Activated CD4-positive, alpha-beta T cell treated with anti-CD3 and anti-CD28 coated beads, Interleukin-2, amount 50 U/mL, for 4 hours (primary cell): ENCODE results near the gene WDFY2.

Experiments used
- DNase-seq, 2 experiments: peaks; one replicate each; pipeline ENCODE4 v3.0.0-alpha.2; 2020

WDFY2 gene

DNA sequence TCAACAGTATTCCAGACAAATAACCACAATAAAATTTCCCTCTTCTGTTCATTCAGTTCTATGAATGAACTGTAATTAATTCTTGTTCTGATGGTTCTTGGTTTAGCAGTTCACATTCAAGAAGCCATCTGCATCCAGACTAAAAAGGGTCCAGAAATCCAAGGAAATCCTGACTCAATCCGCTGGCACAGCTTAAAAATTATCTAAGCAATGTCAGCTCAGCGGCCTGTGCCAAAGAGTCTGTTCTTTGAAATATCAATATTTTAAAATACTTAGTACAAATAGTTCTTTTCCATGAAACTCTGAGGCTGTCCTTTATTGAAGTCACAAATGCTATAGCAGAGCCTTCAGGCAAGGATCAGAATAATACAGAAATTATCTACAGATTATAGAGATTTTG is 162.5 kb downstream of the WDFY2 start:
- no peak for DNase-seq

DNA sequence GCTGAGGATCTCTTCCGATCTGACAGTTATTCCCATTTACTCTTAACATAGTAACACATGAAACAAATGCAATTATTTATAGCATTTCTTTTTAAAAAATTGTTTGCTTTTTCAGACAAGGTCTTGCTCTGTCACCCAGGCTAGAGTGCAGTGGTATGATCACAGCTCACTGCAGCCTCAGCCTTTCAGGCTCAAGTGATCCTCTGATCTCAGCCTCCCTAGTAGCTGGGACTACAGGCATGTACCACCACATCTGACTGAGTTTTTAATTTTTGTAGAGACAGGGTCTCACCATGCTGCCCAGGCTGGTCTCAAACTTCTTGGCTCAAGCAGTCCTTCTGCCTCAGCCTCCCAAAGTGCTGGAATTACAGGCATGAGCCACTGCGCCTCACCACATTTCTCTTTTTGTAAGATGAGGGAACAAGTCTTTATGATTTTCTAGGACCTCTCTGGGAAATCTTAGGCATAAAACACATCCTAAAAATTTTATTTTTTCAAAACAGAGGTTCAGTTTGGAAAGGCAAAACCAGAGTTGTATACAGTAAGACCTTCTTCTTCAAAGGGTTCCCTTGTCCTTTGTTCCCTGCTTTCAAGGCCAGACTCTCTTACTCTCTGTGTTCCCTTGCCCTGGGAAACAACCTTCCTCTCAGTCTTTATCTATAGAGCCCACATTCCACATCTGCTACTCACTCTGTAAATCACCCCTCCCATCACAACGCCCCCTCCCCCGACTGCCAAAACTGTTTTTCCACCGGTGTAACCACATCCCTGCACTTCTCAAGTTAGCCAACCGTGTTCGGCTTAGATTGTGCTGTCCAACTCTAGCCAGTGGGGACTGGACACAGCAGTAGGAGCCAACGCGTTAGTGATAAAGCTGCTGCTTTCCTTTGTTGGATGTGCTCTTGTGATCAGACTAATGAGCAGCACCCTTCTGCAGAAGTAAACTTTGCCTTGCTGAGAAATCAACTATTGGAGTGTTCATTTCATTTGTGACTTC is 163.5 kb downstream of the WDFY2 start:
- DNase-seq, result no peak

- no peak for DNase-seq
These were observed 172.4 kb downstream of the WDFY2 start for GRCh38 chr13:51756651-51757050.

- DNase-seq, result no peak
These were observed 174.4 kb downstream of the WDFY2 start for GRCh38 chr13:51758691-51759090.

DNA sequence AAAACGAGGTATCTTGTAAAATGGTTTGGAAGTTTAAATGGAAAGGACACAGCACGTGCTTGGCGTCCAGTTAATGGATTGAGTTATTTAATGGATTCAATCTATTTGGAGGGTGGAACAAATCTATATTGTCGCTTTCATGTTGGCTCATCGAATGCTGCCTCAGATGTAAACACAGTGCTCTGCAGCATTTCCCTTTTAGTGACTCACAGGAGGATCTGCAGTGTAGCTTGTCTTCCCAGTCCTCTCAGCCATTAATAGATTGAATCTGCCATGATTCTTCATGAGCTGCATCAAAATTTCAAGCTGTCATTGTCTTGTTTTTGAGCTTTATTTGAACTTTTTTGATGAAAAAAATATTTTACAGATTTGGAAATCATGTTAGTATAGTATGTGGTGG is 175.0 kb downstream of the WDFY2 start:
- DNase-seq, result no peak

DNA sequence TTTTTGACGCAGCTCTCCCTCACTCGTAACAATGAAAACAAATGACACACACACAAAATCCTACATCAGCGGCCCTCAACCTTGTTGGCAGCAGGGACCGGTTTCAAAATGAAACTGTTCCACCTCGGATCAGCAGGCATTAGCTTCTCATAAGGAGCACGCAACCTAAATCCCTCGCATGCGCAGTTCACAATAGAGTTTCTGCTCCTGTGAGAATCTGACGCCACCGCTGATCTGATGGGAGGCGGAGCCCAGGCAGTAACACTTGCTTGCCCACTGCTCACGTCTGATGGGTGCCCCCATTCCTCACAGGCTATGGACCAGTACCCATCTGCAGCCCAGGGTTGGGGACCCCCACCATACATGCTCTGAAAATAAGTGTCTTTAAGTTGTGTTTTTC is 176.3 kb downstream of the WDFY2 start:
- no peak for DNase-seq

- no peak for DNase-seq
These were observed 177.5 kb downstream of the WDFY2 start for GRCh38 chr13:51761643-51762350.

DNA sequence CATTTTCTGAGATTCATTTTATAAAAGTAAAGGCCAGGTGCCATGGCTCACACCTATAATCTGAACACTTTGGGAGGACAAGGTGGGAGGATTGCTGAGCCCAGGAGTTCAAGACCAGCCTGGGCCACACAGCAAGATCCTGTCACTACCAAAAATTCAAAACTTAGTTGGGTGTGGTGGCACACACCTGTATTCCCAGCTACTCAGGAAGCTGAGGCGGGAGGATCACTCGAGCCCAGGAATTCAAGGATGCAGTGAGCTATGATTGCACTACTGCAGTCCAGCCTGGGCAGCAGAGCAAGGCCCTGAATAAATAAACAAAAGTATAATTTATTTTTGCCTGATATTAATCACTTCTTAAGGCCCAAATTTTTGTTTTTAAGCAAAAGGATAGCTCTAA is 179.2 kb downstream of the WDFY2 start:
- DNase-seq, result no peak

GRCh38 chr13:51764184-51765141 is 180.2 kb downstream of the WDFY2 start:
- peak; percentile 55 to 67 for DNase-seq

- DNase-seq, result no peak
These were observed 180.9 kb downstream of the WDFY2 start for GRCh38 chr13:51765142-51765515.

DNA sequence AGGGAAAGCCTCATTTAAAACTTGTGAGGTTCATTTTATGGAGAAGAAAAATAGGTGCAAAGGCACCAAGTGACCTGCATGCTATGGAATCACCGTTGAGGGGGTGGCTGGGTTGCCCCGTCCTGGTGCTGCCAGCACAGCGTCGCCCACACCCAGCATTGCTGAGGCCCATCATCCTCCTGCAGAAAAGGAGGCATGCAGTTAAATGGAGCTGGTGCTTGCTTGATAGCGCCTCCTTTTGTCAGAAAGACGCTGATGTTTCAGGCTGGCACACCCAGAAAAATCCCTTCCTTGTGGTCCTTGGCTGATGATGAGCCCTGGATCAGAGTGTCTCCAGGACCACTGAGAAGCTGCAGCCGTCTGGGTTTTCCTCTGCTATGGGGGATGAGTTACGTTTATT is 182.8 kb downstream of the WDFY2 start:
- DNase-seq, result no peak

- DNase-seq, result no peak
These were observed 184.2 kb downstream of the WDFY2 start for GRCh38 chr13:51768378-51768921.

DNA sequence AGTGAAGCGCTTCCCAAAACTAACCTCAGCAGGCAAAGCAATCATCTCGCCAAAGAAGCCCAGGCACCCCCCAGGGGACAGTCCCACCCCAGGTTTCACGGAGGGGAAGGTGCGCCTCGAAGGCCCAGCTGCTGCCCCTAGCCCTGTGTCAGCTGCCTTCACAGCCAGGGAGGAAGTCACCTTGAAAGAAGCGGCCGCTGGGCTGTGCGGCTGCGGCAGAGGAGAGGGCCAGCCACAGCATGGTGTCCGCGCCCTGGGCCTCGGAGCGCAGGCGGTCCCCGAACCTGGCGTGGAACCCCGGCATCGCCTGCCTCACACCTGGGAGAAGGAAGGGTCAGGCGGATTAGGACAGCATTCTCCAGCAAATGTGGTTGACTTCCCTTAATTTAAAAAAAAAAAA is 184.7 kb downstream of the WDFY2 start:
- no peak for DNase-seq

DNA sequence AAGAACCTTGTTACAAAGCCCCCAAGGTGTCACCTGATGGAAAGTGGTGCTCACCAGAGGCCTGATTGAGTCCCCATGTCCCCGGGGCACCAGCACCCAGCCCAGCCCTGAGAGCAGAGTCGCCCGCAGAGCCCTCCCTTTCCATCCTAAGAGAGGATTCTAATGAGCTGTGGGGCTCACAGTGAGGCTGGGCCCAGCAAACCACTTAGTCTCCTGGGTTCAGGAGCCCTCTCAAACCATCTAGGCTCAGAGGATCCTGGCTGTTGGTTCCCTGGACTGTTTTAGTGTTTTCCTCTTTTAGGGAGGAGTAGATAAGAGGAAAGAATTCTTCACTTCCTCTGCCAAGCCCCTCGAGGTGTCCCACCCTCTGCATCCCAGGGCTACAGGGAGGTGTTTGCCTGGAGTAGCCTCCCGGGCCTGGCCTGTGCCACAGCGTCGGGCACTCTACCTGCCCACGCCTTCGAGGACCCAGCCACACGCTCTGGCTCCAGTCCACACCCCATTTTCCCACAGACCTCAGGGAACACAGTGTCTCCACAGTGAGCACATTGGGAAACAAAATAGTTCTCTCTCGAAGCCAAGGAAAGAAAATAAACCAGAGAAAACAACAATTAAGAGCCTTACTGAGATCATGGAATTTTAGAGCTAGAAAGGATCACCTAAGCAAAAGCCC is 185.3 kb downstream of the WDFY2 start:
- no peak for DNase-seq

DNA sequence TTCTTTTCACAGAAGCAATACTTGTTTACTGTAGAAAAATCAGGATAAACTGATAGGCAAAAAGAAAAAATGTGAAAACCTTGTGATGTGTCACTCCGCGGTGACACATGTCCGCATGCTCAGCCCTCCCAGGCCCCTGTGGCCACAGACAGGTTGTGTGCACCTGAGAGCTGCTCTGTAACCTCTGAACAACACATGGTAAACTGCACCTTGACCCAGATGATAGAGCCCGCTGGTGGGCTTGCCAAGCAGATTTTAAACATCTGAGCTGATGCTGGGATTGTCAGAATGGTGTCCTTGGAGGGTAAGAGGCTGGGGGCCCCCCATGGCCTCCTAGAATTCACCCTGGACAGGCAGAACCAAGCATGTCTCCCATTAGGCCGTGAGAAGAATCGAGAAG is 185.9 kb downstream of the WDFY2 start:
- DNase-seq, result no peak

GRCh38 chr13:51770681-51771417 is 186.6 kb downstream of the WDFY2 start:
- no peak for DNase-seq

- no peak for DNase-seq
These were observed 187.3 kb downstream of the WDFY2 start for GRCh38 chr13:51771418-51772104.

- no peak for DNase-seq
These were observed 187.8 kb downstream of the WDFY2 start for GRCh38 chr13:51772105-51772455.

DNA sequence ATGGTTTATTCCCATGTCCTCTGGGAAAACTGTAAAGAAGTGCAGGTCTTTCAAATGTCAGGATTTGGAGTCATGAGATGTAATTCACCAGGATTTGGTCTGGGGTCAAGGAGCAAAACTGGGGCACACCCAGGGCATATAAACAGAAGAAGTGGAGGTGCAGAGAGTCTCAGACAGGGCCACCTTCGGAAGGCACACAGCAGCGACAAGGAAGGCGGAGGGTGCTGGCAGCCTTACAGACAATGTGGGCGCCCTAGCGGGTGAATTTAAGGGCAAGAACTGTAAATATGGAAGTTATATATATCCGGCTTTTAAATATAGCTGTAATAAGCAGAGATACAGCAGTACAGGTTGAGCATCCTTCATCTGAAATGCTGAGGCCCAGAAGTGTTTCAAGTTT is 188.5 kb downstream of the WDFY2 start:
- no peak for DNase-seq

GRCh38 chr13:51773515-51773914 is 189.3 kb downstream of the WDFY2 start:
- no peak for DNase-seq

- DNase-seq, result no peak
These were observed 191.9 kb downstream of the WDFY2 start for GRCh38 chr13:51776179-51776578.
